NOMO-1 treated with dmso at 0.1 percent for 144 hours (cell line): ENCODE results near the gene CLASP2.

Experiments
- DNase-seq: peaks from one replicate; lab custom pipeline; 2025; ENCODE audit not compliant: unreplicated experiment; lab: John Stamatoyannopoulos, UW

CLASP2 gene

GRCh38 chr3:33639889-33640288 lies 78.2 kb downstream of the CLASP2 start:
- no peak for DNase-seq

- no peak for DNase-seq
Observed at GRCh38 chr3:33637482-33637881, 80.6 kb downstream of the CLASP2 start.

- DNase-seq: peak; percentile 3
Observed at GRCh38 chr3:33636125-33636850, 81.8 kb downstream of the CLASP2 start.

GRCh38 chr3:33634262-33634661 lies 83.8 kb downstream of the CLASP2 start:
- DNase-seq: no peak

DNA sequence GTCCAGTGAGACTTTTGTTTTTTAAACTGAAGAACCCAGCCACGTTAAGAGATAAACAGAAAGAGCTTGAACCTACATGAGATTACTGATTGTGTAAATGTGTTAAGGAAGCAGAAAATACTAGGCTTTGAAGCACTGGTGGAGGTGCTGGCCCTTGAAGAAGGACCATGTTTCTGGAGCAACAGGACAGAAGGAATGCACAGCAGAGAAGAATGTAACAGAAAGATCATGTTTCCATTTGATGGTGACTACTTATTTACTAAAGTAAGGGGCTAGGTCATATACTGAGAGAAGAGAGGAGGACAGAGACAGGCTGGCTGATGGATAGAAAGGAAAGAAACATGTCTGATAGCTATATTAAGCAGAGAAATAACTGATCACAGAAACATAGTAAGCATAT lies 88.8 kb downstream of the CLASP2 start:
- no peak for DNase-seq

GRCh38 chr3:33624756-33625155 lies 93.3 kb downstream of the CLASP2 start:
- no peak for DNase-seq

GRCh38 chr3:33613041-33613440 lies 105.0 kb downstream of the CLASP2 start:
- no peak for DNase-seq

- no peak for DNase-seq
Observed at GRCh38 chr3:33612607-33613006, 105.4 kb downstream of the CLASP2 start.

DNA sequence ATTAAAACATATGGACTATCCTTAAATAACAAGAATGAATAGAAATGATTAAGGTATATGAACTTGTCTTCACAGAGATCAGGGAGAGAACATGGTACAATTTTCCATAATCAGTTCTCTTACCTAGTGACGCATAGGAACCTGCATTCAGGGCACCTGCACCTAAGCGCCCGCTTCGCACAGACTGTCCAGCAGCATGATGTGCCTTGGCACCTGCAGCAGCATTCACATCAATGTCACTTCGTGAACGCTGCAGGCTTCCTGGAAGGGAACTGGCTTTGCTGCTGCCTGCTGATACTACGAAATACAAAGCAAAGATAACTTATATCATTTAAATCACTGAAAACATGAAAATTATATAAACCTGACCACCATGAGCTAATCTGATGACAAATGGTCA lies 115.2 kb downstream of the CLASP2 start:
- DNase-seq: no peak

- peak; percentile 3 for DNase-seq
Observed at GRCh38 chr3:33597257-33597689, 120.8 kb downstream of the CLASP2 start.

DNA sequence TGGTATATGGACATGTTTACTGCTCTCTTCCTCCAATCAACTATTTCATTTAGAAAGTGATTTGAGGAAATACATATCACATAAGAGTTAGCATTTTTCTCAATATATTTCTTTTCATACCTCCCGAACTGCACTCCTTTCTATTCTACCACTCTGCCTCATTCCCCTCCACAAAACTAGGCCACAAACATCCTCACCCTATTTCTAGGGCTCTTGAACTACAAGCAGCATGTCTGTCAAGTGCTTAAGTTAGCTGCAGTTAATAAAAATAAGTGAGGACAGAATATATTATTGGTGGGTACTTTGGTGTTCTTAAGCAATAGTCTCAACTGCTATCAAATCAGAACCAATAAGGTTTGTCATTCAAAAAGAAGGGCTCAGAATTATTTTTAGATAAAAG lies 125.1 kb downstream of the CLASP2 start:
- no peak for DNase-seq

GRCh38 chr3:33590541-33590940 lies 127.5 kb downstream of the CLASP2 start:
- no peak for DNase-seq

GRCh38 chr3:33586402-33586801 lies 131.7 kb downstream of the CLASP2 start:
- no peak for DNase-seq

- DNase-seq: no peak
Observed at GRCh38 chr3:33582234-33582633, 135.8 kb downstream of the CLASP2 start.

GRCh38 chr3:33581666-33582065 lies 136.4 kb downstream of the CLASP2 start:
- DNase-seq: no peak

DNA sequence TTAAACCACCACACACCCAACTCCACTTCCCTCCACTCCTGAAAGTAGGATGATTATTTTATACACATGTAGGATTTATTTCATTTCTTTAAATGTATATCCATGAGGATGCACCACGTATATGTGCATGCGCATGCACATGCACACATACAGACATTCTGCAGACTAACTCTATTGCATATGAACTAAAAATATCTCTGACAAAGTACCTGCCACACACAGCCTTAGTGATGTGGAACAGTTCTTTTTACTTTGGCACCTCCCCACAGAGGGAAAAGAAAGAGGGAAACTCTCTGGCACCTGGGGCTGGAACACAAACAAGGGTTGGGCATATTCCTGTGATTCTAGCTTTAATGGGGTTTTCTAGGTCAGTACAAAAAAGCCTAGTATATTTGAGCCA lies 138.2 kb downstream of the CLASP2 start:
- DNase-seq: no peak

GRCh38 chr3:33579178-33579510 lies 138.9 kb downstream of the CLASP2 start:
- no peak for DNase-seq

GRCh38 chr3:33578325-33579177 lies 139.5 kb downstream of the CLASP2 start:
- no peak for DNase-seq

GRCh38 chr3:33577588-33577987 lies 140.5 kb downstream of the CLASP2 start:
- no peak for DNase-seq

DNA sequence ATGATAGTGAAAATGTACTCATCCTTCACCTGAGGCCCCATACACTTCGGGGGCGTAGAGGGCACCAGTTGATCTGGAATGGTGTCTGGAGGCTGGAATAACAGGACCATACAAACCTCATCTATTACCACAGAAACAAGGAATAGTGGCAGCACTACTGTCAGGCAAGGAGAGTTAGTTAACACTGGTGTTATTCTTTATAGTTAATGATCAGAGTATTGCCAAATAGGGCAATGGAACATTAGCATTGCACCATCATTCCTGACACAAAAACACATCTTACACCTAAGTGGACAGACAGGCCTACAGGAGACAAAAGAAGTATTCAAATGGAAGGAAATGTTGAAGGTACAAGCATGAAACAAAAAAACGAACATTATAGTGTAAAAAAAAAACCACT lies 140.9 kb downstream of the CLASP2 start:
- DNase-seq: no peak

GRCh38 chr3:33575311-33575710 lies 142.7 kb downstream of the CLASP2 start:
- DNase-seq: peak; percentile 18

DNA sequence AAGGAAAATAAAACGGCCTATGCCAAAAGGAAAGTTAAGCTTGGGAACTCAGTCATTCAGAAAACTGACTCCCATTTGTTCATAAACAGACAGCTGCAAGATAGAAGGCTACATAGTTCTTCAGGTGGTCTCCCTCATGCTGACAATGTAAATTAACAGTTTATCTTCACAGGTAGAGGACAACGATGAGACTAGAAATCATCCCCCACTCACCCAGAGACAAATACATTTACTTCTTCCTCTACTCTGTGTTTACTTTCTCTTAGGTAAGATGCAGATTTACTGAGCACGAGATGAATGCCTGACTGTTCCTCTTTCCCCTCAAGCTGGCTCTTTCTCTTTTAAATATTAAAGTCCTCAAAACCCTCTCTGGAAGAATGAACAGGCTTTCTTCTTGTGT lies 160.2 kb downstream of the CLASP2 start:
- DNase-seq: no peak
